Coronary artery (tissue), 2 donors: ENCODE data around the gene TACR3.
"Not testable (repeated sequence)": the region's sequence is repeated elsewhere in the genome, so short reads cannot be mapped to it uniquely, and the experiment has no call there.

Experiments
- DNase-seq: peaks from one replicate; pipeline ENCODE4 v3.0.0-alpha.2; 2017; ENCODE audit warnings: low spot score
- H3K27ac ChIP-seq, 2 donors: fragments of 200-600 bp; sonication (generic); one replicate each; pipeline ENCODE4 v1.5.1; 2016 to 2019
- H3K4me3 ChIP-seq: fragments of 200-600 bp; sonication (generic); 2 replicates; pipeline ENCODE4 v1.5.1; 2016; ENCODE audit warnings: mild to moderate bottlenecking, moderate library complexity
- CTCF ChIP-seq: fragments of 200-600 bp; sonication (generic); IDR thresholded peaks from one replicate; pipeline ENCODE4 v1.5.1; 2019; ENCODE audit warnings: antibody characterized with exemption

TACR3 gene

GRCh38 chr4:103719830-103720207 lies at the start of gene TACR3:
TSS of gene TACR3 (minus strand) at chr4:103719985. CDS start at chr4:103719675, 310 bp downstream.
- no peak for DNase-seq
- no peak within 1 kb of the TSS for H3K27ac ChIP-seq
- peak within 1 kb of the TSS; percentile 38 for H3K4me3 ChIP-seq
- TF ChIP-seq CTCF: no peak

GRCh38 chr4:103757631-103758030 lies 37.8 kb upstream of the TACR3 start:
- Histone ChIP-seq H3K27ac (no peak overlapping the region), H3K4me3 (no peak overlapping the region)
- no peak for TF ChIP-seq CTCF
- DNase-seq: no peak

GRCh38 chr4:103756741-103757140 lies 37.0 kb upstream of the TACR3 start:
- TF ChIP-seq CTCF: no peak
- no peak overlapping the region for H3K27ac ChIP-seq
- no peak overlapping the region for H3K4me3 ChIP-seq
- DNase-seq: no peak

DNA sequence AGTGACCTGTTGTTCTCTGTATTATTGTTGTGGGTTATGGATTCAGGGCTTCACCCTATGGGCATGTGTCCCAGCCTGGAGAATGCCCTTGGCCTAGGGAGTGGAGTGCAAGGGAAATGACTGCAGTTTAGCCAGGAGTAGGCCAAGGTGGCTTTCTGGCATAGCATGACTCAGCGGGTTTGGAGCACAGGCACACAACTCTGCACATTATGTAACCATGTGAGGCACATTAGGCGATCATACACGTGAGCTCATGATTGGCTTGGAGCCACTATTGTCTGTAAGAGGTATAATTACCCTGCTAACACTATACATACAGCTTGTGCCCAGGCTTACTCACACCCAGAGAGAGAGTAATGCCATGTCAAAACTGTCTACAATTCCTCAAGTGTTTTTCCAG lies 35.1 kb upstream of the TACR3 start:
- no peak overlapping the region for H3K27ac ChIP-seq
- no peak for TF ChIP-seq CTCF
- DNase-seq: no peak
- H3K4me3 ChIP-seq: no peak overlapping the region

DNA sequence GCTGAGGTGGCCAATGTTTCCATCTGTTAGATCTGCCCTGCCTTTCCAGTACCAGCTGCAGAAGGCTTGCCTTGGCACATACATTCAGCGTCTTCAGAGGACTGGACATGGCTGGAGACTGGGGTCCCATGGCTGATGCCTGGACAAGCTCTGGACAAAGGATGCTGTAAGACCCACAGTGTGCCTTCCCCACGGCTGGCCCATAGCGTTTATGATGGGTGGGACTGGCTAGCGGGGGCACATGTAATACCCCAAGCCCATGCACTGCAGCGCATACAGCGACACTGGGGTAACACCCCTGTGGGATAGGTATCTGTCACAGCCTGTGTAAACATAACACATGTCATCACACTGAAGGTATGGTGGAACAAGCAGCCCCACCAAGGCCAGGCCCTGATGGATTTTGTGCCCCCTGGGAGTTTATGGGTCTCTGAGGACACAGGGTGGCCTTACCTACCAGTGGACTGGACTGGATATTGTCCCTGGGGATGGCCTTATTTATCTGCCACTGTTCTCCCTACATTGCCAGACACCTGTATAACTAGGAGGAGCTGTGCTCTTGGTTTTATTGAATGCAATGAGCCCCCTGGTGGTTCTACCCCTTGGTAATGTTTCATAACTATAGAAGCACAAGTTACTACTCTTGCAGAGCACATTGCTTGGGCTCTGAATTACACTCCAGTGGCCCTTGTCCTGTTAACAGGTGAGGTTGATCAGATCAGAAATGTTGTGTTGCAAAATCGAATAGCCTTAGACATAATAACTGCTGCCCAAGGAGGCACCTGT lies 34.3 kb upstream of the TACR3 start:
- Histone ChIP-seq H3K4me3 (no peak overlapping the region), H3K27ac (no peak overlapping the region)
- no peak for TF ChIP-seq CTCF
- DNase-seq: no peak

- H3K27ac ChIP-seq, H3K4me3 ChIP-seq, DNase-seq: not testable (repeated sequence)
Measured at GRCh38 chr4:103723150-103723549, 3.4 kb upstream of the TACR3 start.

DNA sequence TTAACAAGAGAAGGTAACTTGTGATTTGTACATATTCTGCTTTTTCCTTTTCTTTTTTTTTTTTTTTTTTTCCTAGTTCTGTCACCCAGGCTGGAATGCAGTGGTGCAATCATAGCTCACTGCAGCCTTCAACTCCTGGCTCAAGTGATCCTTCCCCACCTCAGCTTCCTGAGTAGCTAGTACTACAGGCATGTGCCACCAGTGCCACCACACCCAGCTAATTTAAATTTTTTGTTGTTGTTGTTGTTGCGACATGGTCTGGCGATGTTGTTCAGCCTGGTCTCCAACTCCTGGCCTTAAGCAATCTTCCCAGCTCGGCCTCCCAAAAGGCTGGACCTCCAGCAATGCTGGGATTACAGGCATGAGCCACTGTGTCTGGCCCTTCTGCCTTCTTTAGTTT lies 1.5 kb upstream of the TACR3 start:
- Histone ChIP-seq H3K27ac (no peak overlapping the region), H3K4me3 (no peak overlapping the region)
- TF ChIP-seq CTCF: no peak
- DNase-seq: no peak
